Stimulated activated CD4-positive, alpha-beta T cell treated with anti-CD3 and anti-CD28 coated beads, Interleukin-4, amount 100 ng/mL, for 4 hours (primary cell): ENCODE data around the gene ATG10.
"Not testable (repeated sequence)": the region's sequence is repeated elsewhere in the genome, so short reads cannot be mapped to it uniquely, and the experiment has no call there.

Source experiments
- DNase-seq, 2 experiments: peaks; one replicate each; pipeline ENCODE4 v3.0.0-alpha.2; 2020

Gene ATG10

GRCh38 chr5:82139837-82140236 lies 168.0 kb downstream of the ATG10 start:
- DNase-seq: not testable (repeated sequence)

DNA sequence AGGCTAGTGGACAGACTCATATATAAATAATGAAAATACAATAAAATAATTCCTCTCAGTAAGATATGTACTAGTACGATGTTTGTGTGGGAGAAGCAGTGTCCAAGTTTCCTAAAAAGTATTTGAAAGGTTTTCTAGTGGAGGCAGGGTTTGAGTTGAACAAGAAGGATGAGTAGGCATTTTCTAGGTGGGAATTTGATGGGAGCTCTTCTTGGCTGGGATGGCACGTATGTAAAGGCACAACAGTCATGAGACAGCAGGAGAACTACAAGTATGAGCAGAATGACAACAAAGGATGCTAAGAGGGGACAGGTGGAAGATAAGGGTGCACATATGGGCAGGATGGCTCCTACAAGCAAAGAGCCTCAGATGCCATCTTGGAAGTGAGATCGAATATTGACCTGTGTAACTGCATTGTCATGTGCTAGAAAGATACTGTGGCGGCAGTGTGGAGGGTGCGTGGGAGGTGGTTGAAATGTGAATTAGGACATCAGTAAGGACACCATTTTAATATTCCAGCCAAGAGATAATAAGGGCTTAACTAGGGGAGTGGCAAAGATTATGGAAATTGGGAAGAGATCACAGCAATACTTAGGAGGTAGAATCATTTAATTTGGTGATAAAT lies 170.5 kb downstream of the ATG10 start:
- no peak for DNase-seq

DNA sequence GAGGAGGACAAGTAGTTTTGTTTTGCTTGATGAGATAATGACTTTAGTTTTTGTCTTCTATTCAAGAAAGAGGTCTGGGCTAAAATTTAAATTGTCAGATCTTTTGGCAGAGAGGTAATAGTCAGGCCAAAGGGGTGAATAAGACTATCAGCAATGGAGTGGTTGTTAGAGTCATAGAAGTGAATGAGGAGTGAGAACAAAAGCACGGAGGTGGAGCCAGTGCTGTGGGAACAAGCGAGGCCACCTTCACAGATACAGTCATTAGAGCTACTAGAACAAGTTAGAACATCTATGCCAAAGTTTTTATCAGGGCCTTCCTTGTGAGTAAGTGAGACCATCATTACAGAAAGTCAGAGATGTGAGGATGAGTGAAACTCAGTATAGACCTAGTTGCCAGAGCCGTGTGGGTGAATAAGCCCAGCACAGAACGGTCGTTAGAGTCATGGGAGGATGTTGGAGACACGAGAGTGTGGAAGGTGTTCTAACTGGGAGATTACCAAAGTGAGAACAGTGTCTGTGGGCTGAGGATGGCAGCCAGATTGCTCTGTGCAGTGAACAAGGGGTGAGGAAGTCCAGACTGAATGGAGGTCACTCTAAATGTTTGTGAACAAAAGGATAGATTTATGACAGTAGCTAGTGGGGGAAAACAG lies 171.2 kb downstream of the ATG10 start:
- DNase-seq: no peak

GRCh38 chr5:82147860-82148573 lies 176.2 kb downstream of the ATG10 start:
- DNase-seq: no peak

DNA sequence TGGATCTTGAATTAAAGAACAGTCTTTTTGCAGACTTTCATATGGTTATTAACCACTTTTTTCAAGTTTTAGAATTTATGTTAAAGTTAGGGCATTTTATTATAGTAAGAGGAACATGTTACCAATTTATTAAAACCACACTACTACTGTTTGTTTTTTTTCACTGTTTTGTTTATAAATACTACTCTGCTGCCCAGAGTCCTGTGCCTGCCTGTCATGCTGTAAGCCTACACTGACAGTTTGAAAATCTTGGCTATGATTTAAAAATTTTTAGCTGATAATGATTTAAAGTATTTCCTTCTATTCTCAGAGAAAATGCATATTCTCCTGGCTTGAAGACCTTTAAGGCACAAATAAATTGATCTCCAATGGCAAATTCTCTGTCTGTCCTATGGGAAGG lies 177.6 kb downstream of the ATG10 start:
- no peak for DNase-seq

DNA sequence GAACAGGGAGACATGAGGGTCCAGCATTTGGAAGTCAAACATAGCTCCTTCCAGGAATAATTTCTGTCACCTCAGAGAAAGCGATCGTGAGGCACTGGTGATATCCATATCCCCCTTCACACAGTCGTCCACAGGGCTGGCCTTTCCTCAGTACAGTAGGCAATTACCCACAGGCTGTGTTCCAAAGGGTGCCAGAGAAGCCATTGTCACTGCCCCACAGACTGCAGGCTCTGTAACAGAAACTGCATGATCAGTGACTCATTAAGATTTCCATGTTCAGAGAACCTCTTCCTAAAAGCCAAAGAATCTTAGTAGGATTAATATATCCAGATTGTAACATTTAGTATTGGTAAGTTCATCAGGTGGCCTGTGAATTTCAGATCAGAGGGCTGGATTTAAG lies 178.7 kb downstream of the ATG10 start:
- no peak for DNase-seq

DNA sequence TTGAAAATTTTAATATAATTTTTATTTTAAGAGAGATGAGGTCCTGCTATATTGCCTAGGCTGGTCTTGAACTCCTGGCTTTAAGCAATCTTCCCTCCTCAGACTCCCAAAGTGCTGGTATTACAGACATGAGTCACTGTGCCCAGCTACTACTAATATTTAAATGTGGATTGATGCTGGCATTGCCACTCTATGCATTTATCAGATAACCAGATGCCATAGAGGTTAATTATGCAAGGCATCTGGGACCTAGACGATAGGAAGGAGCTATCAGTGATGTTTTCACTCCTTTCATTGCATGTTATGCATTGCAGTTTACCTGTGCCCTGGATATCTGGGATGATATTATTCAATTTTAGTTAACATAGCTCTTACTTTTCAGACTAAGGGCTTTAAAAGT lies 179.4 kb downstream of the ATG10 start:
- DNase-seq: no peak

DNA sequence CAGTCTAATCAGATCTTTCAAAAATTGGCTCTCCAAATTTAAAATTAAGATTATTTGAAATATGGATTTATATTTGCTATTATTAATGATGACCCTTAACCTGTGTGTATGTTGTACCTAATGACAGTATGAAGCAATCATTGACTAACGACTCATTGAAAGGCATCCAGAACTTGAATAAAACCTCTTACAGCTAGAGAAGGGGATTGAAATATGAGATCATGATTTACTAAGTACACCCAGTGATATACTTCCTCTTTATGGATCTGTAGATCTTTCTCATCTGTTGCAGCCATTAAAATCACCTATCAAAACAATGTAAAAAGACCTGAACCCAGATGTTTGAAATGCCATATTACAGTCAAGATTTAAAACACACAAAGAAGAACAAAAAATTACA lies 179.8 kb downstream of the ATG10 start:
- DNase-seq: no peak

DNA sequence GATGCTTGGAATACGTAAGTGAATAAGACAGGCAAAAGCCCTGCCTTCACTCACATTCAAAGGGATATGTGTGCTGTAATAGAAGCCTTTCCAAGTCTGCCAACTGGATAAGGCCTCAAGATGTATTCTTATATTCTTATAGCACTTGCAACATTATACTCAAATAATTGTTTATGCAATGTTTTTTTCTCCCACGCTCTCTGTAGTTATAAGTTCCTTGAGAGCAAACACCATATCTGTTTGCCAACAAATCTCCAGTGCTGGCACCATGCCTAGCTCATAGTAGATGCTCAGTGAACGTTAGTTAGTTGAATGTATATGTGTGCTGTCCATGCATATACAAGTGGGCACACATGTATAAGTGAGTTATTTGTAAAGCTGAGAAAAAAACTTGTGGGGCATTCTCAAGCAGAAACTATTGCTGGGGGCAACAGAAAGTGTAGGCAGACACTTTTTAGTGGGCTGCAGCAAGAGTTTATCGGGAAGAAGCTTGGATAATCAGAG lies 181.2 kb downstream of the ATG10 start:
- DNase-seq: no peak

GRCh38 chr5:82154776-82155175 lies 183.0 kb downstream of the ATG10 start:
- no peak for DNase-seq

GRCh38 chr5:82155305-82155704 lies 183.5 kb downstream of the ATG10 start:
- DNase-seq: no peak

GRCh38 chr5:82156874-82157273 lies 185.1 kb downstream of the ATG10 start:
- no peak for DNase-seq

GRCh38 chr5:82158755-82159413 lies 187.1 kb downstream of the ATG10 start:
- no peak for DNase-seq

GRCh38 chr5:82160948-82161347 lies 189.1 kb downstream of the ATG10 start:
- no peak for DNase-seq

- DNase-seq: no peak
Measured at GRCh38 chr5:82162573-82162972, 190.8 kb downstream of the ATG10 start.

- no peak for DNase-seq
Measured at GRCh38 chr5:82163452-82164175, 191.8 kb downstream of the ATG10 start.

- no peak for DNase-seq
Measured at GRCh38 chr5:82164176-82164976, 192.6 kb downstream of the ATG10 start.

DNA sequence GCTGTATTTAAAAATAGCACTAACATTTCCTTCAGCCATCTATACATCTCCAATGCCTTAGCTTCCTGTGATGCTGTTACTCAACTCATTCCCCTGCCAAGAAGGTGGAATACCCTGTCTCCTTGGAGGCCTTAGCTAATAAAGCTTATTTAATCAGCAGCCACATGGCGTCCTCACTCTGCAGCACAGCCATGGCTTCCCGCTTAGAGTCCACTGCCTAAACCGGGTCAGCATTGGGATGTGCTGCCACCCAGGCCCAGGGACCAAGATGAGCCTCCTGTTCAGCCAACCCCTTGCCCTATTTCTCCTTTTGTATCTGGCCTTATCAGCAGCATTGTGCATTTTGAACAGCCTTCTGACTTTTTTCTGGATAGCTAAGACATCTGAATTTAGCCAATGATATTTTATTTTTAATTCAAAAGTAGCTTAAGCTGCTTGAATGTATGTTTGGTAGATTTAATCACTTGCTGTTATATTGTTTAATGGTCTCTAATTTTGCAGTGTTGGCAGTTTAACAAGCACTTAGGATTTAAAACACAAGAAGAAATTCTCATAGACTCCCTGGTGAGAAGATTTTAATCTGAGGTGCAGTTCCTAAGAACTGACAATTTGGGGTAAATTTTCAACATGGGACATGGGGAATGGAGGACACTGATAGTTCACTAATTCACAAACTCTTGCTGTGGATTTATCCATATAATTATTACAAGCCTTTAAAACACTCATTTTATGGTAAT lies 193.3 kb downstream of the ATG10 start:
- no peak for DNase-seq

DNA sequence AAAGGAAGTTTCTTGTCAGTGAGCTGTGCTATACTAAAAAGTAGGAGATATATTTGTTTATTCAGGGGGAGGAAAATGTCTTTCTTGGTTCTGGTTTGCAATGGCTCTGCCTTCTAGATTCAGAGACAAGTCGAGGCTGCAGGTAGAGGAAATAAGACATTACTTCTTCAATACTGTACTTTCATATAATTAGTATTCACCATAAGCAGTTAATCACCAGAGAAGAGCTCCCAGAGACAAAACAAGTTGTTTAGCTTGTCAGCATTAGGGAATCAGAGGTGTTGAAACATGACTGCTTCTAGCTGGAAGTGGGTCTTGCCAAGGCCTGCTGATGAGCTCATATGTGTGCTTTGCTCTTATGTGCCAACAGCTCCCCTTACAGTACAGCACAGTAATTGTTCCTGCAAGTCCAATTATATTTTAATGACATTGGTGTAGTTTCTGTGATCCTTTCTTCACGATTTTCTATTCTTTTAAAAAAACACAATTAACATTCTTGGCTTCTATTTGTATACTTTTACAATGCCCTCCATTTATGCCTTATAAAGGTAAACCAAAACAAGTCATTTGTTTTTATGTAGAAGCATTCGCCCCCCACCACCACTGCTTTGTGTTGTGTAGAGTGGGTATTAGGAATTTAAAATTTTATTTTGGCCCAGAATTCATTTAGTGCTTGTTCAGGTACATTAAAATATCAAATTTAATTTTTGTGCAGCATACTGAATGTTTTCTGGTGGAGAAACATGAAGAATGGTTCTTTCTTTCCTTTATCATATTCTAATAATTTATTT lies 194.1 kb downstream of the ATG10 start:
- peak in 1 of 2 experiments; percentile 17 for DNase-seq

GRCh38 chr5:82167372-82167935 lies 195.6 kb downstream of the ATG10 start:
- no peak for DNase-seq
